ENCODE measurements around the gene KDM6A. TPM values are rescaled to one million over a fixed set of nuclear protein-coding genes. Genes with fewer than 3 reads are reported as not detected.
"Not testable (repeated sequence)": the region's sequence is repeated elsewhere in the genome, so short reads cannot be mapped to it uniquely, and the experiment has no call there.

KDM6A gene
- 28.0 TPM for total RNA-seq

DNA sequence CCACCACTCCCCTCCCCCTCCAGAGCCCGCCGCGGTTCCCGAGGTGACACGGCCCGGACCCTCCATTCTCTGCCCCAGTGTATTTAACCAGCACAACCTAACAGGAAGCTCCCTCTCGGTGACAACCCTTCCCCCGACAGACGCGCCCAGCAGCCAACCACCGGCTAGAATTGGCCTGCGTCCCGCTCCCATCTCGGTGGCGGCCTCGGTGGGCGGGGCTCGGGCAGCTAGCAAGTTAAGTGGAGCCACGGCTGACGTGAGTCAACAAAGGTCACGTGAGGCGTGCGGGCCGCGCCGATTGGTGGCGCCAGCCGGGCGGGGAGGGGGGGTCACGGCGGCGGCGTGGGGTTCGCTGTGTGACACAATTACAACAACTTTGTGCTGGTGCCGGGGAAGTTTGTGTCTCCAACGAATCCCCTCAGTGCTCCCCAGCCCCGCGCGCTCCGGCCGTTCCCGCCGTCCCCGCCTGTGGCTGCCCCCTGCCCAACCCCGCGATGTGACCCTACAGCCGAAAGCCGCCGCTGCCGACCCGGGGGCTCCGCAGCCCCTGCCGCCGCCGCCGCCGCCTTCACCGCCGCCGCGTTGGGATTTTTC lies at the start of gene KDM6A:
Gene KDM6A, plus strand, starts transcription at position 368 of the 594 bp plus-strand sequence. CDS start 364 bp downstream, outside the sequence.
- ATAC-seq: peak; percentile 95

DNA sequence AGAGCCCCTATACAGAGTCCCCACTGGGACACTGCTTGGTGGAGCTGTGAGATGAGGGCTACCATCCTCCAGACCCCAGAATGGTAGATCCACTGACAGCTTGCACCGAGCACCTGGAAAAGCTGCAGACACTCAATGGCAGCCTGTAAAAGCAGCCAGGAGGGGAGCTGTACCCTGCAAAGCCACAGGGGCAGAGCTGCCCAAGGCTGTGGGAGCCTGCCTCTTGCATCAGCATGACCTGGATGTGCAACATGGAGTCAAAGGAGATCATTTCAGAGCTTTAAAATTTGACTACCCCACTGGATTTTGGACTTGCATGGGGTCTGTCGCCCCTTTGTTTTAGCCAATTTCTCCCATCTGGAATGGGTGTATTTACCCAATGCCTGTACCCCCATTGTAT lies 49.8 kb upstream of the KDM6A start:
- ATAC-seq: not testable (repeated sequence)

DNA sequence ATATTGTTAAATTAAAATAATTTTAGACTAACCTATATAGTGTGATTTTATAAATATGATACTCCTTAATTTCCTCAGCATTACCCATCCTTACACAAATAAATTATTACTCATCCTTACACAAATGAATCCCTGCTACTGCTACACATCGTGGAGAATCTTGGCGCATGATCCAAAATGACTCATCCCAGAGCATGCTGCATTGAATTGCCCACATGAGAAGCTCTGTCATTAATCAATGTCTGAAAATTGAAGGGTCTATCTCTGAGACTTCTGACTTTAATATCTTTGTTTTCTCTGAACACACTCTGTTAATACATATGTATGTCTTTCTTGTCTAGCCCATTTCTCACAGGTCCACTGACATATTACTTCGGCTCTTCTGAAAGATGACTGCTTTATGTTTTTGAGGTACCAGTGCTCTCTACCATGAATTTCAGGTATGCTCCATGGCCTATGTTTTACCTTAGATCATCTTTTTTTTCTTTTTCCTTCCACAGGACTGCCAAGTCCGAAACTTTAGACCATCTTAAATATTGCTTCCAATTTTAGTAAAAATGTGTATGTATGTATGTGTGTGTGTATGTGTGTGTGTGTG lies 44.9 kb upstream of the KDM6A start:
- ATAC-seq: peak; percentile 78

DNA sequence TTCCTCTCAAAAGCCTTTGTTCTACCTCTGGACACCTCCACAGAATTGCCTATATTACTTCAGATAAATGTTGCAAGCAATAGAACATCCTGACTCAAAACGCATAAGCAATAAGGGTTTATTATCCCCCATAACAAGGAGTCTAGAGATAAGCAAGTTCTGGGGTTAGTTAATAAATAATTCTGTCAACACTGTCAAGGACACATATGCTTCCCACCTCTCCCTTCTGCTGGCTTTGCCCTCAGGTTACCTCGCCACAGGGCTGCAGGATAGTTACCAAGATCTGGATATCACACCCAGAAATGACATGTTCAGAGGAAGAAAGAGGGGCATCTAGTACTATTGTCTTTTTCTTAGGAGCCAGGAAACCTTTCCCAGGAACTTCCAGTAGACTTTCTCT lies 43.2 kb upstream of the KDM6A start:
- no peak for ATAC-seq

DNA sequence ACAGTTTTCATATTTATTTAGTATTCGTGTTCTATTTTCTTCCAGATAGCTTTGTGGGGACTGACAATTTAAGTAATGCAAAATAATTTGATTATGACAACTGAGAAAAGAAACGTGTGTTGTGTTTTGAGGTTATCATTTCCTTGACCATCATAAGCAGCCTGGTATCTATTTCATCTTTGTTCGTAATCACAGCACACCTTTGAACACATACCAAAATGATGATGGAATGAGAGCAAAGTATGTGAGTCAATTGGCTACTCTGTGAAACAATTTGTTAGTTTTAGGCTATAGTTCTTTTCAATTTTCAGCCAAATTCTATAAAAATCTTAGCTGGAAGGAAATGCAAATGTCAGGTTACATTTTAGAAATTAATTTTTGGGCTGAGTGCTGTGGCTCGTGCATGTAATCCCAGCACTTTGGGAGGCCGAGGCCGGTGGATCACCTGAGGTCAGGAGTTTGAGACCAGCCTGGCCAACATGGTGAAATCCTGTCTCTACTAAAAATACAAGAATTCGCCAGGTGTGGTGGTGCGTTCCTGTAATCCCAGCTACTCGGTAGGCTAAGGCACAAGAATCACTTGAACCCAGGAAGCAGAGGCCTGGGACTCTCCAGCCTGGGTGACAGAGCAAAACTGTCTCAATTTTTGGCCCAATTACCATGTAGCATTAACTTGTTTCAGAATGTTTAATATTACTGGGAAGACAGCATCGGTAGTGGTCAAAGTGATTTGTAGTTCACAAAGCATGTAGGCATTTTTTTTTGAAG lies 30.3 kb upstream of the KDM6A start:
- ATAC-seq: no peak

DNA sequence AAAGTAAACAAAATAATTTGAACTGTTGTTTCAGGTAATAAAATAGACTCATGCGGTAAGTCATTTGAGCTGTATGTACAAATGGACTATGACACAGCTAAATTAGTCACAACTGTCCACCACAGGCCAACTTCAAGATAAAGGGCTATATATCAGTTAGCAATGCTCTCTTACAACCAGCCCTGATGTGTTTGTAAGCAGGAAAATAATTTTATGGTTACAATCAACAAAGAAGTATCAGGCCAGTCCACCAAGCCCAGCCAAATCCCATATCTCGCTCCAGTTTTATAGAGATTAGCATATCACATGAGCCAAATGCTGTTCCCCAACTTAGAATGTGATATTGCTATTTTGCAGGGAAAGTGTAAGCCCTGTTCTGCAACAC lies 29.7 kb upstream of the KDM6A start:
- no peak for ATAC-seq

DNA sequence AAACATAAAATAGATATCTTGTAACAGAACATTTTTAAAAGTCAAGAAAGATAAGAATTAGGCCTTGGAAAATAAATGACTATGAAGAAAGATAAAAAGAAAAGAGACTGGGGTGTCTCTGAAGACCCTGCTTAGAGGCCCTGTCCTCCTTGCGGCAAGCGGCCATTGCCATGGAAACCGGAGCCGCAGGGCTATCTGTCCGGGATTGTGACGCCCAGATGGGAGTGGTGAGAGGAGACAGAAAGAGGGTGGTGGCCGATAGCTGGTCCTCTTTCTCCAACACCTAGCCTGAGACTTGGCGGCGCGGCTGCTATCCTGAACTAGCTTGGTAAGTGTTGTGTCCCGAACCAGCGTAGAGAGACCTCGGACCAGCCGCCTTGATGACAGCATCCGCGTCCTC lies 29.2 kb upstream of the KDM6A start, which contains the start of gene DUSP21:
Gene DUSP21, plus strand, starts transcription at position 269 of the 400 bp plus-strand sequence. Its CDS starts 112 bp downstream, at position 381.
- no peak for ATAC-seq

DNA sequence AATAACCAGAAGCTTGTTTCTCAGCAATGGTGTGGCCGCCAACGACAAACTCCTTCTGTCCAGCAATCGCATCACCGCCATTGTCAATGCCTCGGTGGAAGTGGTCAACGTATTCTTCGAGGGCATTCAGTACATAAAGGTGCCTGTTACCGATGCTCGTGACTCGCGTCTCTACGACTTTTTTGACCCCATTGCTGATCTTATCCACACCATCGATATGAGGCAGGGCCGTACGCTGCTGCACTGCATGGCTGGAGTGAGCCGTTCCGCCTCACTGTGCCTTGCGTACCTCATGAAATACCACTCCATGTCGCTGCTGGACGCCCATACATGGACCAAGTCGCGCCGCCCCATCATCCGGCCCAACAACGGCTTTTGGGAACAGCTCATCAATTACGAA lies 28.8 kb upstream of the KDM6A start:
- ATAC-seq: no peak

DNA sequence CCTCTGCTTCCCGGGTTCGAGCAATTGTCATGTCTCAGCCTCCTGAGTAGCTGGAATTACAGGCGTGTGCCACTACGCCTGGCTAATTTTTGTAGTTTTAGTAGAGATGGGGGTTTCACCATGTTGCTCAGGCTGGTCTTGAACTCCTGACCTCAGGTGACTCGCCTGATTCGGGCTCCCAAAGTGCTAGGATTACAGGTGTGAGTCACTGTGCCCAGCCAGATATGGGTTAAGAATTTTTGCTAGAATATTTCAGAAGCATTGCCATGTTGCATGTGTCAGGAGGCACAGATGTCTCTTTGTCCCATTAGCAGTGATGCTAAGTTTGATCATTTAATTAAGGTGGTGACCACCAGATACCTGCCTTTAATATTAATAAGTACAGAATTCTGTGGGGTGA lies 22.1 kb upstream of the KDM6A start:
- ATAC-seq: not testable (repeated sequence)

DNA sequence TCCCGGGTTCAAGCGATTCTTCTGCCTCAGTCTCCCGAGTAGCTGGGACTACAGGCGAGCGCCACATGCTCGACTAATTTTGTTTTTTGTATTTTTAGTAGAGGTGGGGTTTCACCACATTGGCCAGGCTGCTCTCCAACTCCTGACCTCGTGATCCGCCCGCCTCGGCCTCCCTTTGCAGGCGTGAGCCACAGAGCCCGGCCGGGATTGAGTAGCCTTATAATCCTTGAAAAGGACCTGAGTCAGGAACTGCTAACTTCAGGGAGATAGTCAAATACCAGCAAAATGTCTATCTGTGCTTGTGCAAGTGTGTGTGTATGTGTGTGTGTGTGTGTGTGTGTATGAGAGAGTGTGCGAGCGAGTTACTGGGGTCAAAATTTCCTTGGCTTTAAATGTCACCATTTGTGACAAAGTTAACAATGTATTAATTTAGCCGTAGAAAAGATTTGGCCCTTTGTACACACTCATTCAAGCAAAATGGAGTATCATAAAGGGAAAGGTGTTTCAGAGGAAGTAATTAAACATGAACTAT lies 1.8 kb upstream of the KDM6A start:
- ATAC-seq: no peak

DNA sequence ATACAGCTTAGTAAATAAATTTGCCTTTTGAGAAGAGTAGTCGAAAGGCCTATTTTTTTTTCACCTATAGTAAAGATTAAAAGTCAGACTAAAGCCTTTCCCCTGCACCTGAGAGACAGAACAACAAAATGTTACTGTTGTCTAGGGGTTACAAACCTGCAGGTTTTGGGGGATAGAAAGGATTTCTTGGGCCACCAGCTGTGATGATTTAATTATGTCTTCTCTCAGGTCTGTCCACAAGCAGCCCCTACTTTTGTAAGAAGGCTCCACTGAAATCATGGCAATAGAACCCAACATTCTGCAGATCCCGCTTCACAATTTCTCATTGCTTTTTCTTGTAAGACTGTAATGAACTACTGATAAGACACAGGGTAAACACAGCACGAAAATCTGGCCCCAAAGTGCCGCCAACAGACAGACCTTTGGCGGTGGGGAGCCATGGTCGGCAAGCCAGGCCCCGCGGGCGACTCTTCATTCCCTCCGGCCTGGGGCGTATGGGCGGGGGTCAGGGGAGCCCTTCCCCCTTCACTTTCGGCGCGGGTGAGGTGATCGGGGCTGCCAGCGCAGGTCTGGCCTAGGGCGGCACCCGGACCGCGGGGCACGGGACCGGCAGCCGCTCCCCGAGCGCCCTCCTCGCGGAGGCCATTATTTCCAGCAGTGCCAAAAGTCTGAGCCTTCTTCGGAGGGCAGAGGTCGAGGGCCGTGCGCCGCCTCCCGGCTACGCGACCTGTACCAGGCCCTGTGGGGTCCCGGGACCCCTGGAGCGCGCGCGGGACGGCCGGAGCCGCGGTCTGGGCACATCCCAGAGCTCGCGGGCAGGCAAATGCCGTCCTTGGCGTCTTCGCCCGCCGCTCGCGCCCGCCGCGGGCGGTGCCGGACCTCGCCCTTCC lies 812 bp upstream of the KDM6A start:
- peak; percentile 55 for ATAC-seq

DNA sequence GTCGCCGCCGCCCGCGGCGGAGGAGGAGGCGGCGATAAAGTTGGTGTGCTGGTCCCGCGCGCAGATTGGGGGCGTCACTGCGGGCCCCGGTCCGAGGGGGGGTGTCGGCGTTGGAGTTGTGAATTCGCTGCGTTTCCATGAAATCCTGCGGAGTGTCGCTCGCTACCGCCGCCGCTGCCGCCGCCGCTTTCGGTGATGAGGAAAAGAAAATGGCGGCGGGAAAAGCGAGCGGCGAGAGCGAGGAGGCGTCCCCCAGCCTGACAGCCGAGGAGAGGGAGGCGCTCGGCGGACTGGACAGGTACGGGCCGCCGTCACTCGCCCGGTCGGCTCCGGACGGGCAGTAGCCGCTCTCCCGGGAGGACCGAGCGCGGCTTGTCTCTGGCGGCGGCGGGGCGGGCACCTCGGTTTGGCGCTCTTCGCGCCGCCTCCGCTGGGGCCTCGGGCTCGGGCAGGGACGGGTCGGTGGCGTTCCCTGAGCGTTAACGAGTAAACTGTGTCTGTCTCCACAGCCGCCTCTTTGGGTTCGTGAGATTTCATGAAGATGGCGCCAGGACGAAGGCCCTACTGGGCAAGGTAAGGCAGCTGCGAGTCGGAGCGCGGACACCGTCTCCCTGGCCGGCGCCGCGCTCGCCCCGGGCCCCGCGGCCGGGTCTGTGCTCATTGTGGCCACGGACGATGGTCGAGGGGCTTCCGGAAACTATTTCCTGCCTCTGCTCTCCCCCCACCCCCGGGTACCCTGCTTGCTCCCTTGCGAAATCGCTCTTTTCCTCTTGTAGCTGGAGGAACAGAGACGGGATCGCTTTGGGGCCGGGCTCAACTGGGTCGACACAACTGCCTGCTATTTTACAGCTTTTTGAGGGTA lies 658 bp downstream of the KDM6A start:
- ATAC-seq: peak; percentile 46

DNA sequence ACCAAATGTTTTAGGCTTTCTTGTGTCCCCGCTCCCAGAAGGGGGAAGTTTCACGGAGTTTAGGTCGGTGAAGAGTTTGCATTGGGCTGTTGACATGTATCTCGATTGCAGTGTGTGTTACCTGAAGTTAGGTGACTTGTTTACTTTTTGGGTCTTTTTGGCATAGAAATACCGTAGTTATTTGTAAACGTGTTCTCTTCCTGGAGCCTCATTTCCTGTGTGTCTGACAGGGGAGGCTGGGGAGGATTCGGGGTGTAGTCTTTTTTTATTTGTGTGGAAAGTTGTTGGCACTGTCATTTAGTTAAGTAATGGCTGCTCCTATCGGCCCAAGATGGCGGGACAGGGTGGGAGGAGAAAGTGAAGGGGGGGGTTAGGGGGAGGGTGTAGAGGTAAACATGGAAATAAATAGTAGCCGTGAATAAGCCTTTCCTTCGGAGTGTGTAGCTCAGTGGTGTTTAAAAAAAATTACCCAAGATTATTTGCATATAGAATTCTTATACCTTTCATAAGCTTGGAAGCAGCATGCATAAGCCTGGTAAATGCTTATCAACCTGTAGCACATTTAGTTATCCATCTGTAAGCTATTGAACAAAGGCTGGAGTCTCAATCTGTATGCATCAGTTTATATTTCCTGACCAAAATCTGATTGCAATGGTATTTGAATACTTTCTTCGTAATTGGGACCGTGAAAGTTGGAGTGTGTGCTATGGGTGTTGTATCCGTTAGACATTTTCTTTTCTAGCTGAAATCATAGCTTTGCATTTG lies 1.6 kb downstream of the KDM6A start:
- no peak for ATAC-seq

DNA sequence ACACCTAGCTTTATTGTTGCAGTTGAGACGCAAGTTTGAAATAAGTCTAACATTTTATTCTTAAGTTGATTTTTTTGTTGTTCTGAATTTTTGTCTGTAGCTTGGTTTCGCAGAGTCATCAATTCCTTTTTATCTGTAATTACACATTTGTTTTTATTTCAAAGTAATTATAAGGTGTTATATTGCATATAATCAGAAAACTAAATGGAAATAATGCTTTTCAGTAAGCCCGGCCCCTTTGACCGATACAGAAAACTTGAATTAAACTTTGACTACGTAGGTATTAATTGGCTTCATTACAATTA lies 2.1 kb downstream of the KDM6A start:
- ATAC-seq: no peak

DNA sequence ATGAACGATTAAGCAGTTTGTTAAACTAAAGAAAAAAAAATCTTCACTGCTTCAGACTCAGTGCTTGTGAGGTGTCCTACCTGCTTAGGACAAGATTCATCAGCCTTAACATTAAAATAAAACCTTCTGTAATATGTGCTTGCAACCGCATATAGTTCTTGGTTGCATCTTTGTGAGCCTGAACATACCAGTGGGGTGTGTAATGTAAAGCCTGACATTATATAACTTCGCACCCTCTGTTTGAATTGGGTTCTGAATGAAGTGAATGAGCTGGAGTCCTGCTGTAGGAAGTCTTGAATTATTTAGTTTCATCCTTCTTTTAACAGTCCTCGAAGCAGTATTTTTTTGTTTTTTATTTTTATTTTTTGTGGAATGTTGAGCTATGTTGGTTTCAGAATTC lies 3.1 kb downstream of the KDM6A start:
- no peak for ATAC-seq

DNA sequence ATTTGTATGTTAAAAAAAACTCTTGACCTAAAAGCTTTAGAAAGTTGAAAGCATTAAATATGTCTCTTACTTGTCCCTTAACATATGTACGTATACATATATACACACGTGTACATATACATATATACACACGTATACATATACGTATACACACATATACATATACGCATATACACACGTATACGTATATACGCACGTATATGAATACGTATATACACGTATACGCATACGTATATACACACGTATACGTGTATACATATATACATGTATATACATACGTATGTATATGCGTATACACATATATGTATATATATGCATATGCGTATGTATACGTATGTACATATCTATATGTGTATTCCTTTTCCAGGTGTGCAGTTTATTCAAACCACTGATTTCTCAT lies 3.8 kb downstream of the KDM6A start:
- no peak for ATAC-seq

DNA sequence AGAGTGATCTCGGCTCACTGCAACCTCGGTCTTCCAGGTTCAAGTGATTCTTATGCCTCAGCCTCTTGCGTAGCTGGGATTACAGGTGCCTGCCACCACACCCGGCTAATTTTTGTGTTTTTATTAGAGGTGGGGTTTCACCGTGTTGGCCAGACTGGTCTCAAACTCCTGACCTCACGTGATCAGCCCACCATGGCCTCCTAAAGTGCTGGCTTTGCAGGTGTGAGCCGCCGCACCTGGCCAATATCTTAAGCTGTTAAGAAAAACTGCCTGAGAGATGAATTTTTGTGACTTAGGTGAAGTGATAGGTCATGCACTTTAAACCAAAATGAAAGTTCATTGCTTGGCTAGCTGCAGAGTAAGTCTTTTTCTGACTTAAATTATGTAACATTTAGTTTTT lies 5.8 kb downstream of the KDM6A start:
- ATAC-seq: no peak

DNA sequence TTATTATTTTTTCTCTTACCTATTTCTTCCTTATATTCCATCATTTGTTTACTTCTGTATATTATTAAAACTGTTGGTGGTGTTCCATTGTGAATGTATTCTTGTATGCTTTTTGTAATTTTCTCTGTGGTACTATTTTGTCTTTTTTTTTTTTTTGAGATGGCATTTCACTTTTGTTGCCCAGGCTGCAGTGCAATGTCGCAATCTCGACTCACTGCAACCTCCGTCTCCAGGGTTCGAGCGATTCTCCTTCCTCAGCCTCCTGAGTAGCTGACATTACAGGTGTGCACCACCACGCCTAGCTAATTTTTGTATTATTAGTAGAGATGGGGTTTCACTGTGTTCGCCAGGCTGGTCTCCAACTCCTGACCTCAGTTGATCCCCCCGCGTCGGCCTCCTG lies 8.6 kb downstream of the KDM6A start:
- no peak for ATAC-seq

DNA sequence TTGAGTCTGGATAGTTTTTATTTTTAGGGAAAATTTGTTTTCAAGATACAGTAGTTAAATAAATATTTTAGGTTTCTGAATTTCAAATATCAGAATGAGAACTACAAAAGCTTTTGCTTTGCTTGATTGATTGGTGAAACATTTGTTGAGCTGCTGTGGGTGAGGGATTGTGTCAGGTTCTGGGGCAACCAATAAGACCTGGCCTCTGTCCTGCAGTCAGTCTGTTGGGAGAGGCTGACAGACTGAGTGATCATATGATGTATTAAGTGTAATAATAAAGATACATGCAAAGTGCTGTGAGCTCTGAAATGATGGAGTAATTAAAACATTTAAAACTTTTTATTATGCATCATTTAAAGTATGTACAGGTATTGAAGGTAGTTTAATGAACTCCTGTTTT lies 9.6 kb downstream of the KDM6A start:
- no peak for ATAC-seq

DNA sequence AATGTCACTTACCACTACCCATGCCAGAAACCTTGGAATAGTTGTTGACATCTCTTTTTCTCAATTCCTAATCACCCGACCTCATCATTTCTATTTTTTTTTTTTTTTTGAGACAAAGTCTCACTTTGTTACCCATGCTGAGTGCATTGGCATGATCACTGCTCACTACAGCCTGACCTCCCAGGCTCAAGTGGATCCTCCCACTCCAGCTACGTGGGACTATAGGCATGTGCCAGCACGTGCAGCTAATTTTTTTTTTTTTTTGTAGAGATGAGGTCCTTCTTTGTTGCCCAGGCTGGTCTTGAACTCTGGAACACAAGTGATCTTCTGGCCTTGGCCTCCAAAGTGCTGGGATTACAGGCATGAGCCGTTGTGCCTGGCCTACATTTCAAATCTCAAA lies 12.0 kb downstream of the KDM6A start:
- no peak for ATAC-seq

DNA sequence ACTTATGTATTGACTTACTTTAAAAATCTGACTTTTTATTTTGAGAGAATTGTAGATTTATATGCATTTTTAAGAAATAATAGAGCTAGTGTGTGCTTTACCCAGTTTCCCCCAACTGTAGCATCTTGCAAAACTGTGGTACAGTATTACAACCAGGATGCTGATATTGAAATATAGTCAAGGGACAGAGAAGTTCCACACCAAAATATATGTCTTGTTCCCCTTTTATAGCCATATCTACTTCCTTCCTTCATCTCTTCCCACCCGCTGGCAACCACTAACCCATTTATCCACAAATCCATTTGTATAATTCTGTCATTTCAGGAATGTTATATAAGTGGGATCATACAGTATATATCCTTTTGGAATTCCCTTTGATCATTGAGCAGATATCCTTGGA lies 16.8 kb downstream of the KDM6A start:
- no peak for ATAC-seq

All from esophagus mucosa (tissue), 1 donor.